Activated CD4-positive, alpha-beta memory T cell treated with anti-CD3 and anti-CD28 coated beads, Interleukin-2, amount 10 ng/mL, durations not matched to agents 7 days and 5 days (primary cell): ENCODE data around the gene ARID3A. TPM values are rescaled to one million over a fixed set of nuclear protein-coding genes. Genes with fewer than 3 reads are reported as not detected.

Experiments
- CTCF ChIA-PET: fragments of 350-600 bp; sonication (Branson Sonifier 250); formaldehyde crosslinking; loops from one replicate; lab custom pipeline; 2021; ENCODE audit warnings: antibody characterized with exemption, inconsistent platforms; lab: Charles Lee
- POLR2A ChIA-PET: fragments of 350-600 bp; sonication (Branson Sonifier 250); formaldehyde crosslinking; loops from one replicate; lab custom pipeline; 2021; ENCODE audit warnings: antibody characterized with exemption; lab: Charles Lee
- DNase-seq: peaks from one replicate; pipeline ENCODE4 v3.0.0-alpha.2; 2020
- H3K27ac Mint-ChIP-seq: one replicate; pipeline ENCODE4 v1.8.0; 2021; ENCODE audit warnings: mild to moderate bottlenecking, mixed read lengths
- H3K27me3 Mint-ChIP-seq: one replicate; pipeline ENCODE4 v1.8.0; 2021; ENCODE audit warnings: mixed read lengths
- H3K36me3 Mint-ChIP-seq: one replicate; pipeline ENCODE4 v1.8.0; 2021; ENCODE audit warnings: low read depth, mixed read lengths
- H3K4me1 Mint-ChIP-seq: one replicate; pipeline ENCODE4 v1.8.0; 2021; ENCODE audit warnings: mixed read lengths
- H3K4me3 Mint-ChIP-seq: one replicate; pipeline ENCODE4 v1.8.0; 2021; ENCODE audit warnings: mild to moderate bottlenecking, mixed read lengths
- H3K9me3 Mint-ChIP-seq: one replicate; pipeline ENCODE4 v1.8.0; 2021; ENCODE audit warnings: mixed read lengths
- total RNA-seq, 2 experiments: library from RNA; stranded (reverse); gene quantifications; one replicate each; pipeline ENCODE4 v1.2.3, GENCODE V29; 2021

Gene ARID3A
- total RNA-seq, 2 experiments from 2014 or later = 32.4 to 34.0 TPM

DNA sequence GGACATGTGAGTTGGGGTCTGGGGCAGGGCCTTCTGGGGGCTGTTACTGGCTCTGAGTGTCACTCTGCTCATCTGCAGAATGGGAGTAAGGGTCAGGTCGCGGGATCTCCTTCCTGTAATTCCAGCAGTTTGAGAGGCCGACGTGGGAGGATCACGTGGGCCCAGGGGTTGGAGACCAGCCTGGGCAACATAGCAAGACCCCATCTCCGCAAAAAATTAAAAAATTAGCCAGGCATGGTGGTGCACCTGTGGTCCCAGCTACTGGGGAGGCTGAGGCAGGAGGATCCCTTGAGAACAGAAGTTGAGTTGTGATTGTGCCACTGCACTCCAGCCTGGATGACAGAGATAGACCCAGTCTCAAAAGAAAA lies 4.0 kb downstream of the ARID3A start:
- H3K4me3 Mint-ChIP-seq = no peak overlapping the region
- POLR2A ChIA-PET = interaction anchor here (0.5 to 0.9 kb wide), 3 partner anchors 19 to 277 kb away, joined by 3 to 4 read pairs (median 4); partner anchors contain the start of gene WDR18
- no peaks in the 10 kb centered on the region for H3K9me3 Mint-ChIP-seq
- peaks cover 10% of the 10 kb centered on the region for H3K4me1 Mint-ChIP-seq
- no peak overlapping the region for H3K27ac Mint-ChIP-seq
- CTCF ChIA-PET = interaction anchor here (0.7 kb wide), 2 partner anchors 52 to 101 kb away, joined by 3 to 4 read pairs; no protein-coding TSS in a partner anchor
- no peaks in the 10 kb centered on the region for H3K27me3 Mint-ChIP-seq
- DNase-seq = no peak
- peaks cover 18% of the 10 kb centered on the region for H3K36me3 Mint-ChIP-seq

DNA sequence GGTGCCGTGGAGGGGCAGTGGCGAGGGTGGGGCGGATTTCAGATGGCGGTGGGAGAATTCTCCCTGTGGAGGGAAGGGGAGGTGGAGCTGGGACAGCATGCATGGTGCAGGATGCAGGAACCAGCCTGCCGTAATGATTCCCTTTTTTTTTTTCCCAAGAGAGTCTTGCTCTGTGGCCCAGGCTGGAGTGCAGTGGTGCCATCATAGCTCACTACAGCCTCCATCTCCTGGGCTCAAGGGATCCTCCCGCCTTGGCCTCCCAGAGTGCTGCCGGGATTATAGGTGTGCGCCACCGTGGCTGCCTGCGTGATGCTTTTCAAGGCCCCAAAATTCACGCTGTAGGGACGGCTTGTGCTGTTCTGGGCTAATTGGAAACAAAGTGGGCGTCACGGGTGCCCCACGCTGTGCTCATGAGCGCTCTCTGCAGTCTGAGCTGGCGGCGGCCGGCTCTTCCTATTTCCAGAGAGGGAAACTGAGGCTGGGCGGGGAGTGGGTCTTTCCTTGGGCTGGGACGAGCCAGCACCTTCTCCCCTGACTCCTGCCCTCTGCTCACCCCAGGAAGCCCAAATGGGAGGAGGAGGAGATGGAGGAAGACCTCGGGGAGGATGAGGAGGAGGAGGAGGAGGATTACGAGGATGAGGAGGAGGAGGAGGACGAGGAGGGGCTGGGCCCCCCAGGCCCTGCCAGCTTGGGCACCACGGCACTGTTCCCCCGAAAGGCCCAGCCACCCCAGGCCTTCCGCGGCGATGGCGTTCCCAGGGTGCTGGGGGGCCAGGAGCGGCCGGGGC lies 6.2 kb downstream of the ARID3A start:
- CTCF ChIA-PET = interaction anchor here (1.0 to 1.8 kb wide), 2 partner anchors 52 to 68 kb away, joined by 3 to 4 read pairs; partner anchors contain the start of gene WDR18
- no peak overlapping the region for H3K4me3 Mint-ChIP-seq
- POLR2A ChIA-PET = interaction anchor here (1.1 kb wide), 1 partner anchor 337 kb away, joined by 3 read pairs; the partner anchor contains the start of gene CIRBP

DNA sequence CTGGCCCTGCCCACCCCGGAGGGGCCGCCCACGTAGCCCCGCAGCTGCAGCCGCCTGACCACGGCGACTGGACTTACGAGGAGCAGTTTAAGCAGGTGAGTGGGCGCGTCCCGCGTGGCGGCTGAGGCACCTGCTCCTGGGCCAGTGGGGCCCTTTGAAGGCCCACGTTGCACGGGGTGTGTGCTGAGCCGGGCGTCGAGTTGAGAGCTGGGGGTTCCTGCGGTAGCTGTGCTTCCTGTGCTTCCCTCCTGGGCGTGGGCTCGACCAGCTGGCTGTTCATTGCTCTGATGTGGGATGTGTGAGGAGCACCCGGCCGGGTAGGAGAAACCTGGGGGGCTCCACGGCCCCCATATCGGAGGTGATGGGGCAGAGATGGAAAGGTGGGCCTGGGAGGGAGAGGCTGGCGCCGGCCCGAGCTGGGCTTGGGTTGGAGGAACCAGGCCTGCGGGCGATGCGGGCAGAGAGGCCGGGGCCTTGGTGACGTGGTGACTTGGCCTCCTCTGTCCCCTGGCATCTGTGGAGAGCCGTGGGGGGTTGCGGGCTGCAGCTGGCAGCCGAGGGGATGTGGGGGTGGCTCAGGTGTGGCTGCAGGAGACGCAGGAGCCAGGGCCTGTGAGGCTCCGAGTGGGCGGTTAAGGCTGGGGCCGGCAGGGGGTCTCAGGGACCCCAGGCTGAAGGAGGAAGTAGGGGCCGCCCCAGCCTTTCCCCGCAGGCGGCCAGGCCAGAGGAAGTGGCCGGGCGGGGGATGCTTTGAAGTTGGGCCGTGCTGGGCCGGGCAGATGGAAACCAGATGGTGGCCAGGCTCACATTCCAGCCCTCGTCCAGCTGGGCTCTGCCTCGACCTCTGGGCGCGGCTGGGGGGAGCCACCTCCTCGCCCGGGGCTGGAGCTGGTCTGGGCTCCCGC lies 7.1 kb downstream of the ARID3A start:
- POLR2A ChIA-PET = interaction anchor here (1.1 kb wide), 1 partner anchor 336 kb away, joined by 3 read pairs; the partner anchor contains the start of gene CIRBP
- H3K4me3 Mint-ChIP-seq = peak overlapping the region; percentile 63
- H3K27ac Mint-ChIP-seq = peak overlapping the region; percentile 64
- CTCF ChIA-PET = interaction anchor here (0.5 to 1.8 kb wide), 3 partner anchors 38 to 69 kb away, joined by 3 to 4 read pairs (median 3); partner anchors contain the start of gene WDR18
- DNase-seq = peak; percentile 31
- peaks cover 2% of the 10 kb centered on the region for H3K9me3 Mint-ChIP-seq
- no peaks in the 10 kb centered on the region for H3K27me3 Mint-ChIP-seq
- peaks cover 18% of the 10 kb centered on the region for H3K4me1 Mint-ChIP-seq
- peaks cover 26% of the 10 kb centered on the region for H3K36me3 Mint-ChIP-seq

More for the DNA sequence above, 6.2 kb downstream of the ARID3A start:
- no peak for DNase-seq
- Mint-ChIP-seq H3K36me3 (peaks cover 21% of the 10 kb centered on the region), H3K4me1 (peaks cover 13% of the 10 kb centered on the region), H3K9me3 (no peaks in the 10 kb centered on the region), H3K27me3 (no peaks in the 10 kb centered on the region), H3K27ac (no peak overlapping the region)

DNA sequence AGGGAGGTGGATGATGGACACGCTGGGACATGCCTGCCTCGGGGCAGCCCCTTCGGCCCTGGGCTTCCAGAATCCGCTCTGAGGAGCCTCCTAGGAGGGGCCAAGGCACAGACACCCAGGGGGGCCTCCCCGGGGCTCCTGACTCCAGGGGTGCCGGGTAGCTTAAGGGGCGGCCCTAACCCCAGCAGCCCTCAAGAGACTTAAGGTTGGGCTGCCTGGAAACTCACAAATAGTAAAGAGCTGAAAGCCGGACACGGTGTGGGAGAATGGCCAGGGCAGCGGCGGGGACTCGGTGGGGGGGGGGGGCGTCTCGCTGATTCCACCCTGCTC lies 7.7 kb downstream of the ARID3A start:
- Mint-ChIP-seq H3K27me3 (no peaks in the 10 kb centered on the region), H3K9me3 (peaks cover 2% of the 10 kb centered on the region), H3K36me3 (peaks cover 28% of the 10 kb centered on the region), H3K4me1 (peaks cover 21% of the 10 kb centered on the region), H3K4me3 (no peak overlapping the region), H3K27ac (no peak overlapping the region)
- CTCF ChIA-PET = interaction anchor here (0.5 kb wide), 1 partner anchor 37 kb away, joined by 3 read pairs; no protein-coding TSS in a partner anchor
- no peak for DNase-seq
- POLR2A ChIA-PET = interaction anchor here (1.1 kb wide), 1 partner anchor 336 kb away, joined by 3 read pairs; the partner anchor contains the start of gene CIRBP

DNA sequence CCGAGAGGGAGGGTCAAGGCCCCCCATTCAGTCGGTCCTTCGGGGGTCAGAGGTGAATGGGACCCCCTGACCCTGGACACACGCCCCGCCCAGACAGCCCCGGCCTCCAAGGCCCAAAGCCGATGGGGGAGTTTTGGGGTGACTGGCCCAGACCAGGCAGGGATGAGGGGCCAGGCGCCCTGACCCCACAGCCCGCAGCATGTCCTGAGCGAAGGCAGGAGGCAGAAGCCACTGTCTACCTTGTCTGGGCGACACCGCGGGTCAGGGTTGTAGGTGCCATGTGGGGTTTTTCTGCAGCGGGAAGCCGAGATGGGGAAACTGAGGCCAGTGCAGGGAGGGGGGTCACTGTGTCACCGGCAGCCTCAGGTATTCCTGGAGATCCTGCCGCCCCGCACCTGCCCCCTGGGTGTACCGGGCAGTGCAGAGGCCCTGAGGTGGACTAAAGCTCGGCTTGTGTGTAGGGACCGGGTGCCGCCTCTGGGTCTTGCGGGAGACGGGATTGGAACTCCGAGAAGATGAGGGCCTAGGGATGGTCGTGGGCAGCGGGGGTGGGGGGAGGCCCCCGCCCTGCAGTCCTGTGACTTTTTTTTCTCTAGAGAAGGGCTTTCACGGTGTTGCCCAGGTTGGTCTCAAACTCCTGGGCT lies 8.5 kb downstream of the ARID3A start:
- H3K4me3 Mint-ChIP-seq = no peak overlapping the region
- DNase-seq = no peak
- no peak overlapping the region for H3K27ac Mint-ChIP-seq
- POLR2A ChIA-PET = interaction anchor here (0.7 kb wide), 1 partner anchor 138 kb away, joined by 3 read pairs; no protein-coding TSS in a partner anchor
- CTCF ChIA-PET = no interaction called here
- peaks cover 22% of the 10 kb centered on the region for H3K4me1 Mint-ChIP-seq
- H3K36me3 Mint-ChIP-seq = peaks cover 30% of the 10 kb centered on the region
- no peaks in the 10 kb centered on the region for H3K27me3 Mint-ChIP-seq
- H3K9me3 Mint-ChIP-seq = peaks cover 2% of the 10 kb centered on the region

DNA sequence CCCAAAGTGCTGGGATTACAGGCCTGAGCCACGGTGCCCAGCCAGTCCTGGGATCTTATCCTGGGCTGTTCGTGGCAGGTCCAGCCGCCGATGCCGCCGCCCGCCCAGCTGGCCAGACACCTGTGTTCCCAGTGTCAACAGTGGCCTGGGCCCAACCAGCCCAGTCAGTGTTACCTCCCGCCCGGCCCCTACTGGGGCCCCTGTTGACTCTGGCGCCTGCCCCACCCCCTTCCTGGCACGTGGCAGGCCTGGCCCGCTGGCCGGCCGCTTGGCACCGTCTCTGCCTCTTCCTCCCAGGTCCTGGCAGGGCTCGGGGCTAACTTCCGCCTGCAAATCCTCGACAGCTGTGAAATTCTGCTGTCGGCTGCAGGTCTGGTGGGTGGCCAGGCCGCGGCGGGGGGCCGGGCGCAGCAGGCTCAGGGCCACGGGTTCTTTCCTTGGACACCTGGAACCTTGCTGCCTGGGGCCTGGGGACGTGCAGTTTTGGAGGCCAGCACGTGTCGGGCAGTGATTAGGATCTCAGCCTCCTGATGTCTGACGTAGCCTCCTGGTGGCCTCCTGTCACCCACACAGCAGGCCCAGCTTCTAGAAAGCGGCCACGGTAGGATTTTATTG lies 9.1 kb downstream of the ARID3A start:
- ChIA-PET CTCF (no interaction called here), POLR2A (no interaction called here)
- no peak for DNase-seq
- no peak overlapping the region for H3K27ac Mint-ChIP-seq
- H3K4me1 Mint-ChIP-seq = peaks cover 28% of the 10 kb centered on the region
- no peaks in the 10 kb centered on the region for H3K27me3 Mint-ChIP-seq
- peaks cover 2% of the 10 kb centered on the region for H3K9me3 Mint-ChIP-seq
- no peak overlapping the region for H3K4me3 Mint-ChIP-seq
- H3K36me3 Mint-ChIP-seq = peaks cover 34% of the 10 kb centered on the region

DNA sequence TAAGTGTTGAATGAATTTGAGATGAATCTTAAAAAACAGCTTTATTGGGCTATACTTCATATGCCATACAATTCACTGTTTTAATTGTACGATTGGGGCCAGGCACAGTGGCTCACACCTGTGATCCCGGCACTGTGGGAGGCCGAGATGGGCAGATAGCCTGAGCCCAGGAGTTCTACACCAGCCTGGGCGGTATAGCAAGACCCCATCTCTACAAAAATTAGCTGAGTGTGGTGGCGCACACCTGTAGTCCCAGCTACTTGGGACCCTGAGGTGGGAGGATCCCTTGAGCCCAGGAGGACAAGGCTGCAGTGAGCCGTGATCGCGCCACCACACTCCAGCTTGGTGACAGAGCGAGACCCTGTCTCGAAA lies 10.3 kb downstream of the ARID3A start:
- ChIA-PET POLR2A (no interaction called here), CTCF (interaction anchor here (0.8 to 1.1 kb wide), 2 partner anchors 48 to 166 kb away, joined by 3 to 4 read pairs; partner anchors contain the start of gene WDR18)
- DNase-seq = no peak
- H3K27me3 Mint-ChIP-seq = no peaks in the 10 kb centered on the region
- peaks cover 30% of the 10 kb centered on the region for H3K36me3 Mint-ChIP-seq
- H3K27ac Mint-ChIP-seq = no peak overlapping the region
- peaks cover 2% of the 10 kb centered on the region for H3K9me3 Mint-ChIP-seq
- H3K4me3 Mint-ChIP-seq = no peak overlapping the region
- H3K4me1 Mint-ChIP-seq = peaks cover 35% of the 10 kb centered on the region

DNA sequence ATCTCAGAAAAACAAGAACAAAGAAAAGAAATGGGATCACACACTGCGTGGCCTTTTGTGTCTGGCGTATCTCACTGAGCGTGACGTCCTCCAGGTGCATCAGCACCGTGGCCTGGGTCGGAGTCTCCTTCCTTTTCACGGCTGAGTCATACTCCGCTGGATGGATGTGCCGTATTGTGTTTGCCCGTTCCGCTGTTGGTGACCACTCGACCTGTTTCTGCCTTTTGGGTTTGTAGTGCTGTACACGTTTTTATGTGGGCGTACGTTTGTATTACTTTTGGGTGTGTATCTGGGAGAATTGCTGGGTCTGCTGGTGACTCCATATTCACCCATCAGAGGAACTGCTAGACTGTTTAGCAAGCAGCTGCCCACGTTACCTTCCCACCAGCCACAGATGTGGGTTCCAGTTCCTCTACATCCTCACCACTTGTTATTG lies 11.4 kb downstream of the ARID3A start:
- H3K36me3 Mint-ChIP-seq = peaks cover 30% of the 10 kb centered on the region
- POLR2A ChIA-PET = interaction anchor here (0.6 kb wide), 1 partner anchor 225 kb away, joined by 3 read pairs; no protein-coding TSS in a partner anchor
- no peaks in the 10 kb centered on the region for H3K27me3 Mint-ChIP-seq
- H3K27ac Mint-ChIP-seq = peak overlapping the region; percentile 63
- CTCF ChIA-PET = no interaction called here
- peak; percentile 62 for DNase-seq
- H3K4me1 Mint-ChIP-seq = peaks cover 38% of the 10 kb centered on the region
- peaks cover 2% of the 10 kb centered on the region for H3K9me3 Mint-ChIP-seq
- no peak overlapping the region for H3K4me3 Mint-ChIP-seq

DNA sequence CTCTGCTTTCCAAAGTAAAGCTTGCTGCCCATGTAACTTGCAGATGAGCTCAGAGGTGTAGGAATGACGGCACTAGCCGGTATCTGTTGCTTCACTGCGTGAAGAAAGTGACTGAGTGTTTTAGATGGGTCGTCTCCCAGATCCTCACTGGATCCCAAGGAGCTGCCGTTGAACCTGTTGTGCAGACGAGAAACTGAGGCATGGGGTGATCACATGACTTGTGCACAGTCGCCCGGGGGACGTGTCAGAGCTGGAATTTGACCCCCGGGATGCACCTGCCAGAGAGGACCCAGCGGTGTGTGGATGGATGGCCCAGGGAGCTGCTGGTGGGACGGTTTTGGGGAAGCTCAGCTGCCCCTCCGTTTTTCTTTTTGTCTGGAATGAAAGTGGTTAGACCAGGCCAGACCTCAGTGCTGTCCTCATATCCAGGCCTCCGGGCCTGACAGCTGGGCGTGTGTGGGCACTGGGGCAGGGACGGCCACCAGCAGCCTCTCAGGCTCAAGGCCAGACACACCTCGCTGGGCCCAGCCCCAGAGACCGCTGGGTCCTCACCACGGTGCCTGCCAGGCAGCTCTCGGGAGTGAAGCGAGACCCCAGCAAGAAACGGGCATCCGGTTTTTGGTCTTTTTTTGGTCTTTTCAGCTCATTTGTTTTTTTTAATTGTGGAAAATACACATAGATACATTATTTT lies 12.5 kb downstream of the ARID3A start:
- H3K9me3 Mint-ChIP-seq = peaks cover 2% of the 10 kb centered on the region
- CTCF ChIA-PET = interaction anchor here (1.2 to 2.3 kb wide), 3 partner anchors 43 to 62 kb away, joined by 3 to 6 read pairs (median 5); partner anchors contain the start of genes GRIN3B and WDR18
- H3K27me3 Mint-ChIP-seq = no peaks in the 10 kb centered on the region
- H3K4me1 Mint-ChIP-seq = peaks cover 32% of the 10 kb centered on the region
- no peak overlapping the region for H3K27ac Mint-ChIP-seq
- POLR2A ChIA-PET = no interaction called here
- no peak for DNase-seq
- no peak overlapping the region for H3K4me3 Mint-ChIP-seq
- H3K36me3 Mint-ChIP-seq = peaks cover 27% of the 10 kb centered on the region

DNA sequence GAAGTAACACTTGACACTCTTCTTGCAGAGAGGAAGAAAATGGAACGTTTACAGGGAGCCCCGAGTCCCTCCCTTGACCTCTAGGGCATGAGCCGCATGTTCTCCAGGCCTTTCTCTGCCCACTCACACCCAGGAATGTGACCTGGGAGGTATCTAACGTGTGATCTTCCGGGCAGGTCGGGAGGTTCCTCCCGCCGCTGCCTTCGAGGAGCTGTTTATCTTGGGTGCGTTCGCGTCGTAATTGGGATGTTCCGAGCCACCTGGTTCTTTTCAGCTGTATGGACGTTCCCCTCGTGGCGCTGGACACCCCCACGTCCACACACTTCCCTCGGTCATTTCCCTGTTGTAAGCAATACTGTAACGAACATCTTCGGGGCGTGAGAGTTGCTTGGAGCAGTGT lies 13.6 kb downstream of the ARID3A start:
- Mint-ChIP-seq H3K27me3 (no peaks in the 10 kb centered on the region), H3K36me3 (peaks cover 27% of the 10 kb centered on the region), H3K9me3 (peaks cover 2% of the 10 kb centered on the region), H3K27ac (no peak overlapping the region), H3K4me3 (no peak overlapping the region), H3K4me1 (peaks cover 32% of the 10 kb centered on the region)
- ChIA-PET POLR2A (no interaction called here), CTCF (interaction anchor here (1.6 to 2.3 kb wide), 2 partner anchors 42 to 44 kb away, joined by 3 to 6 read pairs; partner anchors contain the start of gene WDR18)
- no peak for DNase-seq

DNA sequence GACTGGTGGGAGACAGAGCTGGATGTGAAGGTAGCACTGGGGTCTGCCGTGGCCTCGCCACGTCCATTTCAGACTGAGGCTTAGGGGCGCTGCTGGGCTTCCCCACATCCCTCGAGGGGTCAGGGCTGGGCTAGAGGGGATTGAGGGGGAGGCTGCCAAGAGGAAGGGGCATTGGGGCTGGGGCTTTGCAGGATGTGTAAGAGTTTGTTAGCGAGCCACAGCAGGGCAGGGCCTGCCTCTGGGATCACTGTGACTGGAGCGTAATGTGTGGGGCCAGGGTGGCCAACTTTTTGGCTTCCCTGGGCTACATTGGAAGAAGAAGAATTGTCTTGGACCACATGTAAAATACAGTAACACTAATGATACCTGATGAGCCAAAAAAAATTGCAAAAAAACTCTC lies 14.1 kb downstream of the ARID3A start:
- CTCF ChIA-PET = interaction anchor here (2.3 kb wide), 1 partner anchor 44 kb away, joined by 6 read pairs; the partner anchor contains the start of gene WDR18
- Mint-ChIP-seq H3K4me1 (peaks cover 32% of the 10 kb centered on the region), H3K9me3 (peaks cover 2% of the 10 kb centered on the region), H3K27me3 (no peaks in the 10 kb centered on the region), H3K4me3 (peak overlapping the region; percentile 51), H3K27ac (no peak overlapping the region), H3K36me3 (peaks cover 27% of the 10 kb centered on the region)
- POLR2A ChIA-PET = no interaction called here
- DNase-seq = no peak
